ENCODE results near the gene KLB.

GRCh38 chr4:39456946-39457763 is 50.4 kb downstream of the KLB start:
- TF ChIP-seq CTCF (conservative IDR thresholded peaks at IDR 0.05; ENCODE audit: low read depth in 2 of 2) (no peak), EZH2phosphoT487 (IDR thresholded peaks at IDR 0.05; ENCODE audit: unreplicated experiment) (no peak), EZH2 (IDR thresholded peaks at IDR 0.05; ENCODE audit: low read depth, unreplicated experiment) (no peak), REST (IDR thresholded peaks at IDR 0.05; ENCODE audit: unreplicated experiment) (no peak), STAT1 (IDR thresholded peaks at IDR 0.05; ENCODE audit: unreplicated experiment) (no peak), CREB1 (CRISPR knock-in tag; IDR thresholded peaks at IDR 0.05; ENCODE audit: low read depth) (no peak), JUNB (IDR thresholded peaks at IDR 0.05; ENCODE audit: unreplicated experiment) (no peak), POLR2AphosphoS5 (IDR thresholded peaks at IDR 0.05; ENCODE audit: low read depth) (0 out of 2 replicates have a peak, but pooled peaks have one; percentile 13), ETS1 (IDR thresholded peaks at IDR 0.05) (no peak), ZNF331 (CRISPR knock-in tag; IDR thresholded peaks at IDR 0.05; ENCODE audit: low read depth) (no peak), NANOG (IDR thresholded peaks at IDR 0.05; ENCODE audit: borderline replicate concordance) (no peak)
